H9 (cell line): ENCODE data around the gene ADSL. TPM values are rescaled to one million over a fixed set of nuclear protein-coding genes. Genes with fewer than 3 reads are reported as not detected.

Experiments
- DNase-seq: peaks from one replicate; pipeline ENCODE4 v3.0.0-alpha.2; 2017
- H2AFZ ChIP-seq: one replicate; pipeline ENCODE4 v1.6.1; 2013; ENCODE audit warnings: mild to moderate bottlenecking, low read length, control low read depth, moderate library complexity
- H2AK5ac ChIP-seq: 2 replicates; pipeline ENCODE4 v1.6.1; 2013; ENCODE audit warnings: low read length, control low read depth, mixed read lengths; ENCODE audit not compliant: insufficient read length
- H2BK120ac ChIP-seq: one replicate; pipeline ENCODE4 v1.6.1; 2013; ENCODE audit warnings: low read depth, mild to moderate bottlenecking, low read length, control low read depth, inconsistent platforms; ENCODE audit not compliant: poor library complexity, severe bottlenecking
- H2BK12ac ChIP-seq: 2 replicates; pipeline ENCODE4 v1.6.1; 2013; ENCODE audit warnings: low read length, control low read depth, mixed read lengths, low read depth; ENCODE audit not compliant: insufficient read length
- H2BK15ac ChIP-seq: 2 replicates; pipeline ENCODE4 v1.6.1; 2013; ENCODE audit warnings: low read depth, low read length, control low read depth
- H2BK20ac ChIP-seq: one replicate; pipeline ENCODE4 v1.6.1; 2013; ENCODE audit warnings: low read depth, mild to moderate bottlenecking, low read length, control low read depth, inconsistent platforms; ENCODE audit not compliant: poor library complexity, severe bottlenecking
- H2BK5ac ChIP-seq: 2 replicates; pipeline ENCODE4 v1.6.1; 2013; ENCODE audit warnings: low read length, control low read depth, mixed read lengths; ENCODE audit not compliant: insufficient read length
- H3K14ac ChIP-seq: 2 replicates; pipeline ENCODE4 v1.6.1; 2013; ENCODE audit warnings: low read length, control low read depth; ENCODE audit not compliant: insufficient read depth
- H3K18ac ChIP-seq: 2 replicates; pipeline ENCODE4 v1.6.1; 2013; ENCODE audit warnings: low read depth, mild to moderate bottlenecking, mixed read lengths, low read length, control low read depth; ENCODE audit not compliant: insufficient read length
- H3K23ac ChIP-seq: 2 replicates; pipeline ENCODE4 v1.6.1; 2013; ENCODE audit warnings: low read length, control low read depth, mixed read lengths, low read depth; ENCODE audit not compliant: insufficient read length
- H3K23me2 ChIP-seq: 2 replicates; pipeline ENCODE4 v1.6.1; 2013; ENCODE audit warnings: low read depth, mild to moderate bottlenecking, mixed read lengths, low read length, control low read depth; ENCODE audit not compliant: insufficient read length, poor library complexity, severe bottlenecking
- H3K27ac ChIP-seq: 2 replicates; pipeline ENCODE4 v1.5.1; 2013; ENCODE audit warnings: low read length, control low read depth, mixed read lengths, low read depth; ENCODE audit not compliant: insufficient read length
- H3K27me3 ChIP-seq: 2 replicates; pipeline ENCODE4 v1.6.1; 2013; ENCODE audit warnings: low read length, control low read depth, inconsistent platforms; ENCODE audit not compliant: insufficient read depth
- H3K4ac ChIP-seq: 2 replicates; pipeline ENCODE4 v1.6.1; 2013; ENCODE audit warnings: low read depth, mild to moderate bottlenecking, control low read depth, inconsistent platforms, low read length, moderate library complexity
- H3K4me1 ChIP-seq: 2 replicates; pipeline ENCODE4 v1.6.1; 2013; ENCODE audit warnings: low read length, control low read depth, inconsistent platforms; ENCODE audit not compliant: insufficient read depth
- H3K4me2 ChIP-seq: 2 replicates; pipeline ENCODE4 v1.6.1; 2013; ENCODE audit warnings: low read length, control low read depth, mixed read lengths; ENCODE audit not compliant: insufficient read length, insufficient read depth
- H3K56ac ChIP-seq: 2 replicates; pipeline ENCODE4 v1.6.1; 2013; ENCODE audit warnings: low read depth, mild to moderate bottlenecking, mixed read lengths, low read length, control low read depth; ENCODE audit not compliant: insufficient read length
- H3K79me1 ChIP-seq: 2 replicates; pipeline ENCODE4 v1.6.1; 2013; ENCODE audit warnings: low read depth, mild to moderate bottlenecking, moderate library complexity, low read length, control low read depth, inconsistent platforms; ENCODE audit not compliant: insufficient read depth, poor library complexity, severe bottlenecking
- H3K79me2 ChIP-seq: 2 replicates; pipeline ENCODE4 v1.6.1; 2013; ENCODE audit warnings: low read length, control low read depth, inconsistent platforms; ENCODE audit not compliant: insufficient read depth
- H3K9ac ChIP-seq: 2 replicates; pipeline ENCODE4 v1.6.1; 2013; ENCODE audit warnings: low read length, control low read depth, mixed read lengths; ENCODE audit not compliant: insufficient read length; ENCODE audit errors: extremely low read depth
- H3K9me3 ChIP-seq: one replicate; pipeline ENCODE4 v1.6.1; 2013; ENCODE audit warnings: low read depth, low read length, inconsistent platforms; ENCODE audit not compliant: control insufficient read depth
- H3T11ph ChIP-seq: one replicate; pipeline ENCODE4 v1.6.1; 2013; ENCODE audit warnings: mild to moderate bottlenecking, low read length, control low read depth, inconsistent platforms
- H4K20me1 ChIP-seq: one replicate; pipeline ENCODE4 v1.6.1; 2013; ENCODE audit not compliant: control insufficient read depth, insufficient read length, insufficient read depth
- H4K5ac ChIP-seq: 2 replicates; pipeline ENCODE4 v1.6.1; 2013; ENCODE audit warnings: low read depth, mild to moderate bottlenecking, mixed read lengths, low read length, control low read depth; ENCODE audit not compliant: insufficient read length
- H4K8ac ChIP-seq: replicated peaks from 2 replicates; pipeline ENCODE4 v1.6.1; 2013; ENCODE audit warnings: low read length, control low read depth, mixed read lengths, low read depth; ENCODE audit not compliant: insufficient read length
- H4K91ac ChIP-seq: 2 replicates; pipeline ENCODE4 v1.6.1; 2013; ENCODE audit warnings: low read depth, mild to moderate bottlenecking, moderate library complexity, mixed read lengths, low read length, control low read depth; ENCODE audit not compliant: insufficient read length
- H3K27ac Mint-ChIP-seq, 3 experiments: 2 replicates in 2 of 3; 3 replicates in 1 of 3; pipeline ENCODE4 v1.8.0; 2020 to 2021; ENCODE audit warnings: mixed read lengths in 3 of 3, mild to moderate bottlenecking in 1 of 3, moderate library complexity in 1 of 3
- H3K27me3 Mint-ChIP-seq: 2 replicates; pipeline ENCODE4 v1.8.0; 2021; ENCODE audit warnings: low read depth, mild to moderate bottlenecking, moderate library complexity, mixed read lengths
- H3K36me3 Mint-ChIP-seq, 3 experiments: 2 replicates in 2 of 3; 3 replicates in 1 of 3; pipeline ENCODE4 v1.8.0; 2020 to 2021; ENCODE audit warnings: low read depth in 3 of 3, mixed read lengths in 3 of 3; ENCODE audit not compliant: insufficient read depth in 1 of 3
- H3K4me1 Mint-ChIP-seq, 2 experiments: 2 replicates each; pipeline ENCODE4 v1.8.0; 2020; ENCODE audit warnings: mixed read lengths in 2 of 2
- H3K4me3 Mint-ChIP-seq, 2 experiments: 2 replicates in 1 of 2; 3 replicates in 1 of 2; pipeline ENCODE4 v1.8.0; 2020 to 2021; ENCODE audit warnings: mild to moderate bottlenecking in 2 of 2, mixed read lengths in 2 of 2, moderate library complexity in 1 of 2
- H3K9me3 Mint-ChIP-seq, 2 experiments: 2 replicates in 1 of 2; 3 replicates in 1 of 2; pipeline ENCODE4 v1.8.0; 2020; ENCODE audit warnings: mild to moderate bottlenecking in 2 of 2, mixed read lengths in 2 of 2, moderate library complexity in 1 of 2
- WGBS: extraction: QIAGEN DNeasy Blood & Tissue Kit; methylation state at CpG from one replicate; pipeline ENCODE4 v1.1.7; 2013; ENCODE audit warnings: missing lambda C conversion rate, low lambda C conversion rate, mixed read lengths; ENCODE audit not compliant: insufficient read length; ENCODE audit errors: extremely low coverage; 5-methylcytosine and 5-hydroxymethylcytosine counted together
- total RNA-seq: library from RNA; stranded (reverse); gene quantifications from 2 replicates; pipeline ENCODE4 v1.2.1, GENCODE V29; 2021
- TF ChIP-seq, protein P1 (sequence below): fragments of 200-600 bp; sonication (generic); conservative IDR thresholded peaks from 3 replicates; pipeline ENCODE4 v1.8.0; 2021; ENCODE audit warnings: antibody characterized with exemption, mild to moderate bottlenecking

Gene ADSL
- total RNA-seq, 1 experiment from 2014 or later, result 175 TPM

DNA sequence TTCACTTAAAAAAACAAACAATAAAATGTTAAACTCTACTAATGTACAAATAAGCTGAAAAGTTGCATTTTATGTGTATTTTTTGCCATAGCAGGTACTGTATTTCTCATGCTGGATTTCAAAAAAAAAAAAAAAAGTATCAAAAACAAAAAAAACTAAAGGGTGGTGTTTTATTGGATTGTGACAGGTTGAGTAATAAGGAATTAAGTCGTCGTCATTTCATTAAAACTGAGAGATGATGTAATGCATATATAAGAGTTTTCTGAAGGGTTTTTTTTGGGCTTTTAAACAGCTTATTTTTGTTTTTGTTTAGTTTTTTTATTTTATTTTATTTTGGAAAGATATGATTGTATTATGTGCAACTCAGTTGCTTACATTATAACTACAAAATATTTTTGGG, 10.9 kb upstream of the ADSL start:
- H2AK5ac ChIP-seq, result no peak overlapping the region
- no peak overlapping the region for H3K9ac ChIP-seq
- no peak overlapping the region for H3K27ac Mint-ChIP-seq
- 100% methylated on average over 2 of the region's 2 CpGs for WGBS
- H3K14ac ChIP-seq, result no peak overlapping the region
- TF ChIP-seq, protein P1, sequence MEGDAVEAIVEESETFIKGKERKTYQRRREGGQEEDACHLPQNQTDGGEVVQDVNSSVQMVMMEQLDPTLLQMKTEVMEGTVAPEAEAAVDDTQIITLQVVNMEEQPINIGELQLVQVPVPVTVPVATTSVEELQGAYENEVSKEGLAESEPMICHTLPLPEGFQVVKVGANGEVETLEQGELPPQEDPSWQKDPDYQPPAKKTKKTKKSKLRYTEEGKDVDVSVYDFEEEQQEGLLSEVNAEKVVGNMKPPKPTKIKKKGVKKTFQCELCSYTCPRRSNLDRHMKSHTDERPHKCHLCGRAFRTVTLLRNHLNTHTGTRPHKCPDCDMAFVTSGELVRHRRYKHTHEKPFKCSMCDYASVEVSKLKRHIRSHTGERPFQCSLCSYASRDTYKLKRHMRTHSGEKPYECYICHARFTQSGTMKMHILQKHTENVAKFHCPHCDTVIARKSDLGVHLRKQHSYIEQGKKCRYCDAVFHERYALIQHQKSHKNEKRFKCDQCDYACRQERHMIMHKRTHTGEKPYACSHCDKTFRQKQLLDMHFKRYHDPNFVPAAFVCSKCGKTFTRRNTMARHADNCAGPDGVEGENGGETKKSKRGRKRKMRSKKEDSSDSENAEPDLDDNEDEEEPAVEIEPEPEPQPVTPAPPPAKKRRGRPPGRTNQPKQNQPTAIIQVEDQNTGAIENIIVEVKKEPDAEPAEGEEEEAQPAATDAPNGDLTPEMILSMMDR, result no peak
- no peak overlapping the region for H4K5ac ChIP-seq
- H3K79me2 ChIP-seq, result no peaks in the 10 kb centered on the region
- H3K56ac ChIP-seq, result no peak overlapping the region
- no peak overlapping the region for H2BK12ac ChIP-seq
- no peak overlapping the region for H2AFZ ChIP-seq
- no peak overlapping the region for H2BK20ac ChIP-seq
- no peak overlapping the region for H3K18ac ChIP-seq
- no peaks in the 10 kb centered on the region for H3K9me3 Mint-ChIP-seq
- no peaks in the 10 kb centered on the region for H3K23me2 ChIP-seq
- H2BK120ac ChIP-seq, result no peak overlapping the region
- H3K79me1 ChIP-seq, result no peaks in the 10 kb centered on the region
- H3K27me3 ChIP-seq, result no peaks in the 10 kb centered on the region
- no peak overlapping the region for H3K4ac ChIP-seq
- no peak overlapping the region for H3K4me3 Mint-ChIP-seq
- H3K27me3 Mint-ChIP-seq, result no peaks in the 10 kb centered on the region; the same call in none of the 2 replicates
- no peak overlapping the region for H3K4me2 ChIP-seq
- H3K4me1 Mint-ChIP-seq, result peaks cover 43 to 48% of the 10 kb centered on the region in 2 experiments
- H3K23ac ChIP-seq, result no peak overlapping the region
- no peaks in the 10 kb centered on the region for H3K9me3 ChIP-seq
- peaks cover 2% of the 10 kb centered on the region for H4K20me1 ChIP-seq
- H3K27ac ChIP-seq, result no peak overlapping the region
- peaks cover 0 to 26% (median 7%) of the 10 kb centered on the region in 3 experiments; a peak in 2 of 7 replicates for H3K36me3 Mint-ChIP-seq
- no peak overlapping the region for H4K8ac ChIP-seq
- H4K91ac ChIP-seq, result no peak overlapping the region
- no peak overlapping the region for H3T11ph ChIP-seq
- H3K4me1 ChIP-seq, result peaks cover 7% of the 10 kb centered on the region
- no peak for DNase-seq
- no peak overlapping the region for H2BK15ac ChIP-seq
- no peak overlapping the region for H2BK5ac ChIP-seq
